AG20443 (cell line): ENCODE measurements around the gene NNMT.
"Not testable (repeated sequence)": the region's sequence is repeated elsewhere in the genome, so short reads cannot be mapped to it uniquely, and the experiment has no call there.

ENCODE experiments used
- DNase-seq: peaks from one replicate; pipeline ENCODE4 v3.0.0; 2012; ENCODE audit warnings: low spot score, mixed read lengths

The NNMT gene

DNA sequence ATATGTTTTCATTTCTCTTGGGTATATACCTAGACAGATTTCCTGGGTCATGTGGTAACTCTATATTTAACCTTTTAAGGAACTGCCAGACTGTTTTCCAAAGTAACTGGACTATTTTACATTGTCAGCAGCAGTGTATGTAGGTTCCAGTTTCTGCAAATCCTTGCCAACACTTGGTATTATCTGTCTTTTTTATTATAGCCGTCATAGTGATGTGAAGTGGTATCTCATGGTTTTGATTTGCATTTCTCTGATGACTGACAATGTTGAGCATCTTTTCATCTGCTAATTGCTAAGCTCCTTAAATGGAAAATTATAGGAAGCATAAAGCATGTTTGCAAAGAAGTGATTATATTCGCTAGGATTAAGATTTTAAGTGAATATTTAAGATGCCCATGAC is 13.9 kb downstream of the NNMT start:
- DNase-seq: no peak

- no peak for DNase-seq
Measured at GRCh38 chr11:114311946-114312345, 15.7 kb downstream of the NNMT start.

DNA sequence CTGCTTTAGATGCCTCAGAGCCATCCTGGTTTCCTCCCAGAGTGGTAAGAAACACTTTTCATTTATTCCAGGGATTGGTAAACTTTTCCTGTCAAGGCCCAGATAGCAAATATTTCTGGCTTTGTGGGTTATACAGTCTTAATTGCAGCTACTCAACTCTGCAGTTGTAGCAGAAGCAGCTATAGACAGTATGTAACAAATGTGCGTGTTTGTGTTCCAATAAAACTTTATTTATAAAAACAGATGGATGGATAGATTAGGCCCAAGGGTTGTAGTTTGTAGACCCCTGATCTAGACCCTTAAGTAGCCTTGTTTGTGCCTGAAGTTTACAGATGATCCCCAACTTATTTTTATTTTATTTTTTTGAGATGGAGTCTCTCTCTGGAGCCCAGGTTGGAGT is 17.9 kb downstream of the NNMT start:
- DNase-seq: no peak

DNA sequence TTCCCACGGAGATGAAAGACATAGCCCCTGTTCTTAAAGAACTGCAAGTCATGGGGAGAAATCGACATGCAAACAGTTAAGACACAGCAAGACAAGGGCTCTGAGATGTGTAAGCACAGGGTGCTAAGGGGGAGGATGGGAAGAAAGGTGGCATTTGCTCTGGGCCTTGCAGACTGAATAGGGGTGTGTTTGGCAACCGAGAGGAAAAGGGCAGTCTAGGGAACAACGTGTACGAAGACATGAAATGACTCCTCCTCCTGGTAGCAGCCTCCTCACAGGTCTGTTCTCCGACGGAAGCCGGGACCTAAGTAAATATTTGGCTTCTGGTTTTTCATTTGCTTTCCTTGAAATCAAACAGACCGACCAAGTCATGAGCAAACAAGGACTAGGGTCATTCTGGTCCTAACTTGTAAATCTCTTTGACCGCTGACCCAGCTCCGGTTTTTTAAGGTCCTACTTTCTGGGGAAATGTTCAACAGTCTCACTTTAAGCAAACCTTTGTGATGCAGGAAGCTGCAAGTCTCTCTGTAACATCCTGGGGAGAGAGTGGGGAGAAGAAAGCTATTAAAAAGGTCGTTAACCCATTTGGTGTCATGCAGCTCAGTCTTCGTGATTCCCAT is 19.7 kb downstream of the NNMT start:
- no peak for DNase-seq

DNA sequence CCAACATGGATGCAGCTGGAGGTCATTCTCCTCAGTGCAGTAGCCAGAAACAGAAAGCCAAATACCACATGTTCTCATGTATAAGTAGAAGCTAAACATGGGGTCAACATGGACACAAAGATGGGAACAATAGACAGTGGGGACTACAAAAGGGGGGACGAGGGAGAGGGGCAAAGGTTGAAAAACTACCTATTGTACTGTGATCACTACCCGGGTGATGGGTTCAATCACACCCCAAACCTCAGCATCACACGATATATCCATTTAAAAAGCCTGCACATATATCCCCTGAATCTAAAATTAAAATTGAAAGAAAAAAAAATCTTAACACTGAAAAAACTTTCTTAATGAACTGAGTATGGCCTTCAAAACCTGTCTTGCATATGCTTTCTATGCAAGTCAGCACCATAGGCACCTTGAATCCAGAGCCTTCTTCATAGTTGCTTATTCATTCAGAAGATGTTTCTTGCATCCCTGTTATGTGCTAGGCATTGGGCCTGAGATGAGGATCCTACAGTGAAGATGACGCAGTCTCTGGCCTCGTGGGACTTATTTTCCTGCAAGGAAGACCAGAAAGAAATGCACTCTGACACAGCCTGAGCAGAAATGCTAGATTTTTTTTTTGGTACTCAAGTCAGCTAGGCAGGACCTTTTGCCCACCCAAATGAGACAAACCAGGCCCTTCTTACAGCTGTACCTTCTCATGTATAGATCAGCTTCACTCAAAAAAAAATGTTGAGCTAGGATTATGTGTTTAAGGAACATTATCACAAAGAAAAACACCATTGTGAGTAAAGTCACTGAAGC is 21.0 kb downstream of the NNMT start:
- DNase-seq: no peak

DNA sequence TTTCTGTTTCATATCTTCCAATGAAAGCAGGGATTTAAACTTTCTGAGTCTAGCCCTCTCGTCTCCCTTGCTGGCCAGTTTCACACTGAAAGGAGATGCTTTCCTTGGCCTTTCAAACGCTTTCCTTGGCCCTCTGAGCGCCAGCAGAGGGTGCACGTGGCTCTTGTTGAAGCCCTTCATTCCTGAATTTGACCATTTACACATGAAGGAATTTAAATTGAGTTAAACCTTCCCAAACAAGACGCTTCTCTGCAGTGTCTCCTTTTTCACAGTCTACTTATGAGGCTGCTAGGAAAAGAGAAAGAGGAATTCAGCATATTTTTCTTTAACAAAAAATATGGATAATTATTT is 21.6 kb downstream of the NNMT start:
- no peak for DNase-seq

DNA sequence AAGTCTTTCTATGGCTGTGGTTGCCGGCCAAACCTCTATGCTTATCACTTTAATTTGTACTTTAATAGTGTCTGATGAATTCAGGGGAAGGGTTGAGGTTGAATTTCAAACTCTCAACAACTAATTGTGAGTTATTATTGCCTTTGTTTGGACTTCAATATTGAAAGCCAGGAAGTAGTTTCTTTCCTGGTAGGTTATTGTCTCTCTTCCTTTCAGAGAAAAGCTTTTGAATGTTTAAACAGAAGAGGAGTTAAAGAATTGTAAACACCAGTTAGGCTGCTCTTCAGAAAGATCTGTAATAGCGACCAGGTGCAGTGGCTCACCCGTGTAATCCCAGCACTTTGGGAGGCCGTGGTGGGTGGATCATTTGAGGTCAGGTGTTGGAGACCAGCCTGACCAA is 22.2 kb downstream of the NNMT start:
- DNase-seq: no peak

DNA sequence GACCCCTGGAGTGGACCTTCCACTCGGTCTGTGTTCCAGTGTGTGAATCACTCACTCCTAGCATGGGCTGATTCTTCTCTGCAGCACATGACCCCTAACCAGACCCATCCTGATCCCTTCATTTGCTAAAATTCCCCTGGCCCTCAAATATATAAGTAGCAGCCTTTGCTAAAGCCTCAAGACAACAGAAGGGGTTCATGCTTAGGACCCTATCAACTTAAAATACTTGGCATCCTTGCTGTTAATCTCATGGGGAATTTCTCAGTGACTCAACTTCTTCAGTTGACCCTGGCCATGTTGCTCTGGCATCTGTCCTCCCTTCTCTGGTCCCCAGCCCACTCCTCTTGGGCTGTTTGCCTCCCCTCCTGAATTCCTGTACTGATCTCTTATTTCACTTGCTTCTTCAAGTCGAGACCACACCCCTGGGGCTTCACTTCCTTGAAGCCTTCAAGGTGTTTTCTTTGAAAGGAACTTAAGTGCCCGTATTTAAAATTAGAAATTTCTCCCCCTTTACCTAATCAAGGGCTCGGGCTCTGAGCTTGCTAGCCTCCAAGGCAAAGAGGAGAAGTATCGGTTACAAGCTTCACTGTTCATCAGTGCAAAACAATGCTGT is 23.6 kb downstream of the NNMT start:
- DNase-seq: no peak

GRCh38 chr11:114321621-114322257 is 25.5 kb downstream of the NNMT start:
- peak; percentile 69 for DNase-seq

GRCh38 chr11:114322934-114323333 is 26.7 kb downstream of the NNMT start:
- no peak for DNase-seq

DNA sequence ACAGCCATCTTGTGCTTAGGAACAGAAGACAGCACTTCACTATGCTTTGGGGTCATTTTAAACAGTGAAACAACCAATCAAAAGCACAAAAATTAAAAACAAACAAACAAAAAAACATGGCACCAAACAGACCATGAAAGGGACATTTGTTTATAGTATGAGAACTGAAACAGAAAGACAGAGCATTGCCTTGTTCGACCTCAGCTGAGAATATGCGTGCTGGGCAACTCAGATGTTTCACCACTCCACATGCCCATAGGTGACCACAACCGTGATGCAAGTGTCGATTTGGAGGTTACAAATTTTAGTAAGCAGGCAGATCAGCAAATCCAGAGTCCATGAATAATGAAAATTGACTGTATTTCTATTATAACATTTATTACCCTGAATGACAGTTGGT is 30.0 kb downstream of the NNMT start:
- no peak for DNase-seq

DNA sequence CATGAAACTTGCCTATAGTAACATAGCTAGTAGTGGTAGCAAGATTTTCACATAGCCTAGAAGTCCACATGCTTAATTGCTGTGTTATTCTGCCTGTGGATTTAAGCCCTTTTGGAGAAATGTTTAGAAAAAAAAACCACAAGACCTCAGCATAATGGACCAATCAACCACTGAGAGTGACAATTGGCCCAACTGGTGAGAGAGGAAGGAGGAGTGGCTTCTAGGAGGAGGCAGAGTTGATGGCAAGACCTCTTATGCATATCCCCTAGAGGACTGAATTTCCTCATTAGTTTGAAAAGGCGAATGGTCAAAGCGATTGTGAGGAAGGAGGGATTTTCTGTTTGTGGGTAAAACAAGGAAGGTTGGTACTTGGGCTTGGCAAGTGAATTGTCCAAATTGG is 30.6 kb downstream of the NNMT start:
- DNase-seq: no peak

DNA sequence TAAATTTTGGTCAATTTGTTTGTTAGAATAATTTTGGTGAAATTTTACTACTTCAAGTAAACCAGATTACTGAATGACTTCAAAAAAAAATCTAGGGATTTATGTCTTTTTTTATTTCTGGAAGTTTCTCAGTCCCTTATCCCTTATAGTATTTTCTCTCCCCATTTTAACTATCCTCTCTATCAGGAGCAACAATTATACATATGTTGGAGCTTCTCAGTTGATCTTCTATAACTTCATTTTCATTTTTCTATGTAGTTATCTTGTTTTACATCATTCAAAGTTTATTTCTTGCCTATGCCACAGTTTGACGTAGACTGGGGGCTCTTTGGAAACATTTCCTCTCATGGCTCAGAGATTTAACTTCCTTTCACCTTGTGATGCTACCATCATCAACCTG is 34.2 kb downstream of the NNMT start:
- no peak for DNase-seq

GRCh38 chr11:114340311-114341131 is 44.3 kb downstream of the NNMT start:
- peak; percentile 61 for DNase-seq

GRCh38 chr11:114341667-114342066 is 45.5 kb downstream of the NNMT start:
- not testable (repeated sequence) for DNase-seq

- DNase-seq: no peak
Measured at GRCh38 chr11:114342476-114342875, 46.3 kb downstream of the NNMT start.

DNA sequence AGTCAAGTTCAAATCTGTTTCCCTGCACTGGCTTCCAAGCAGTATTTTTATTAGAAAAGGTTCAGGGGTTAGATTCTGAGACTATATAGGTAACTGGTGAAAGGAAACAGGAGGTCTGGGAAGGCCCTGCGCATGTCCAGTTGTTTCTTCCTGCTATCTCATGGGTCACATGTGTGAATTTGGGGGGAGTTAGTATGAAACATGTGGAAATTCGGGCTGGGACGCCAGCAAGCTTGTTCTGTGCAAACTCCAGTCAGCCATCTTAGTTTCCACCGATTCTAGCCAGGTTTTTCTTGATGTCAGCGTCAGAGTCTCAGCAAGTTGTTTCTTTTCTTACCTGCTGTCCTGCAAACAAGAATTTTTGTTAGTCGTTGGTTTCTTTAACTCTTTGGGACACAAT is 46.8 kb downstream of the NNMT start:
- no peak for DNase-seq

GRCh38 chr11:114343493-114343892 is 47.3 kb downstream of the NNMT start:
- no peak for DNase-seq

GRCh38 chr11:114344494-114344893 is 48.3 kb downstream of the NNMT start:
- DNase-seq: no peak

GRCh38 chr11:114345575-114346222 is 49.5 kb downstream of the NNMT start:
- DNase-seq: no peak

DNA sequence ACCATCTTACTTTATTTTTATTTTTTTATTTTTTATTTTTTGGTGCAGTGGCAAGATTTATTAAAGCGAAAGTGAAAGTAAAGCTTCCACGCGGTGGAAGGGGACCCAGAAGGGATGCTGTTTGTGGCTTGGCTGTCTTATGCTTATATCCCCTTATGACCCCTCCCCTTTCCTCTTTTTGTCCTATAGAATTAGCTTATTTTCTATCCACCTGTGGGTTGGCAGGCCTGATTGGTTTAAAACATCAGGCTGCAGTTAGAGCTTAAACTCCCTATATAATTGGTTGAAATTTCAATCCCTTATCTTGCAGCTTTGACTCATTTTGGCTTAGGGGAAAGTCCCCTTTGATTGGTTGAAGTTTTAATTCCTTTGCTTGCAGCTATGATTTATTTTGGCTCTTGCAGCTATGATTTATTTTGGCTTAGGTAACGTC is 50.5 kb downstream of the NNMT start:
- DNase-seq: no peak
